Psoas muscle (tissue), 8 donors: ENCODE measurements around the gene GRM2. TPM values are rescaled to one million over a fixed set of nuclear protein-coding genes. Genes with fewer than 3 reads are reported as not detected.

Source experiments
- ATAC-seq, 4 donors: fragments of 200-7000 bp; cut with Tn5 transposase; one replicate each; pipeline ENCODE4 v1.9.1; 2020; ENCODE audit warnings: moderate library complexity in 3 of 4, mild to moderate bottlenecking in 2 of 4
- DNase-seq, 2 donors: peaks; one replicate each; pipeline ENCODE4 v3.0.0-alpha.2; 2020
- H3K27ac ChIP-seq: fragments of 200-600 bp; one replicate; pipeline ENCODE4 v1.8.0; 2022
- H3K27me3 ChIP-seq, 3 donors: fragments of 200-600 bp in 1 of 3; one replicate each; pipeline versions ENCODE4 v1.6.1 to v1.8.0; 2013 to 2022; ENCODE audit warnings: low read length in 2 of 3, mild to moderate bottlenecking in 2 of 3, moderate library complexity in 1 of 3; ENCODE audit not compliant: insufficient read depth in 3 of 3
- H3K36me3 ChIP-seq, 2 donors: fragments of 200-600 bp in 1 of 2; one replicate each; pipeline versions ENCODE4 v1.6.1 to v1.8.0; 2013 to 2022; ENCODE audit warnings: low read depth in 1 of 2, mild to moderate bottlenecking in 1 of 2, moderate library complexity in 1 of 2; ENCODE audit not compliant: insufficient read depth in 1 of 2
- H3K4me1 ChIP-seq: fragments of 200-600 bp; one replicate; pipeline ENCODE4 v1.8.0; 2022
- H3K4me3 ChIP-seq: fragments of 200-600 bp; one replicate; pipeline ENCODE4 v1.8.0; 2022; ENCODE audit warnings: mild to moderate bottlenecking
- H3K9me3 ChIP-seq: fragments of 200-600 bp; one replicate; pipeline ENCODE4 v1.8.0; 2022
- CTCF ChIP-seq: fragments of 200-600 bp; IDR thresholded peaks from one replicate; pipeline ENCODE4 v1.8.0; 2022; ENCODE audit warnings: antibody characterized with exemption
- WGBS, 3 donors: extraction: QIAGEN DNeasy Blood & Tissue Kit; methylation state at CpG; one replicate each; pipeline versions ENCODE4 v1.1.6 to v1.1.7; 2013; 5-methylcytosine and 5-hydroxymethylcytosine counted together
- intact Hi-C, 2 donors: fragments of 100-400 bp; cut with DNase I; formaldehyde crosslinking; loops; one replicate each; pipeline versions ENCODE4 v1.11.0 to v1.14.2; 2022
- polyA plus RNA-seq, 3 donors: library from polyadenylated mRNA; stranded (reverse); fragments of 200-250 nt; gene quantifications; one replicate each; pipeline ENCODE4 v1.2.3, GENCODE V29; 2013
- total RNA-seq, 4 donors: library from RNA; stranded (reverse); fragmentation: NEBNext Ultra II Directional in 2 of 4; extraction: Animal tissue kit (Norgen Biotek cat#: 25700) in 2 of 4; gene quantifications; one replicate each; pipeline versions ENCODE4 v1.2.1 to v1.2.4, GENCODE V29; 2021 to 2023
- donor health status: healthy with polysubstance abuse.
- donor health status: DM: no; HTN: no; CAD: no; lungs with moderate emphysema.
- donor health status: Bipolar disorder and iron deficiency.
- donor health status: healthy.
- donor health status: DM: yes; HTN: yes; CAD: no.
- donor health status: DM: no; HTN: no; CAD: no.
- donor health status: DM: no; HTN: no; CAD: no.
- donor health status: DM: yes; HTN: yes; CAD: no.

GRM2 gene
- total and polyA plus RNA-seq, 7 donors, result 0.09 to 0.58 (median 0.15) TPM

- Histone ChIP-seq H3K27ac (no peak overlapping the region), H3K9me3 (no peaks in the 10 kb centered on the region), H3K36me3 (peaks cover 0 to 35% of the 10 kb centered on the region in 2 donors), H3K4me1 (peaks cover 31% of the 10 kb centered on the region), H3K4me3 (no peak overlapping the region), H3K27me3 (no peaks in the 10 kb centered on the region)
- intact Hi-C loops, result no loop called here
- TF ChIP-seq CTCF, result no peak
- DNase-seq, result no peak
- 73 to 83% (median 73%) methylated on average over 5 of the region's 5 CpGs for WGBS, 3 donors
- no peak for ATAC-seq
Observed at GRCh38 chr3:51691021-51691420, 15.8 kb upstream of the GRM2 start.

GRCh38 chr3:51691949-51692348, 14.9 kb upstream of the GRM2 start:
- no peaks in the 10 kb centered on the region for H3K27me3 ChIP-seq
- H3K4me1 ChIP-seq, result peaks cover 22% of the 10 kb centered on the region
- H3K4me3 ChIP-seq, result no peak overlapping the region
- no peak for TF ChIP-seq CTCF
- no peak for DNase-seq
- no peaks in the 10 kb centered on the region for H3K9me3 ChIP-seq
- H3K27ac ChIP-seq, result no peak overlapping the region
- ATAC-seq, result no peak
- H3K36me3 ChIP-seq, result peaks cover 0 to 41% of the 10 kb centered on the region in 2 donors
- WGBS, 3 donors, result 67 to 81% (median 72%) methylated on average over 3 of the region's 3 CpGs
- intact Hi-C loops, result no loop called here

- WGBS, 3 donors, result 89 to 92% (median 90%) methylated on average over 8 of the region's 8 CpGs
- intact Hi-C loops, result no loop called here
- DNase-seq (no peak), ATAC-seq (no peak)
- no peak overlapping the region for H3K27ac ChIP-seq
- no peaks in the 10 kb centered on the region for H3K27me3 ChIP-seq
- no peak overlapping the region for H3K4me3 ChIP-seq
- TF ChIP-seq CTCF, result no peak
- no peaks in the 10 kb centered on the region for H3K9me3 ChIP-seq
- H3K4me1 ChIP-seq, result peaks cover 11% of the 10 kb centered on the region
- H3K36me3 ChIP-seq, result peaks cover 0 to 48% of the 10 kb centered on the region in 2 donors
Observed at GRCh38 chr3:51692980-51693395, 13.9 kb upstream of the GRM2 start.

GRCh38 chr3:51696954-51697353, 9.9 kb upstream of the GRM2 start:
- intact Hi-C loops, result no loop called here
- WGBS, 3 donors, result 74 to 89% (median 80%) methylated on average over 10 of the region's 10 CpGs
- no peak for DNase-seq

More at GRCh38 chr3:51696954-51697353, 9.9 kb upstream of the GRM2 start:
- ATAC-seq, result no peak
- Histone ChIP-seq H3K9me3 (no peaks in the 10 kb centered on the region), H3K4me1 (no peaks in the 10 kb centered on the region), H3K27me3 (no peaks in the 10 kb centered on the region), H3K4me3 (no peak overlapping the region), H3K27ac (no peak overlapping the region), H3K36me3 (peaks cover 3 to 78% of the 10 kb centered on the region in 2 donors)
- TF ChIP-seq CTCF, result no peak
